Glutamatergic neuron (in vitro differentiated cells): ENCODE data around the gene GGA2. TPM values are rescaled to one million over a fixed set of nuclear protein-coding genes. Genes with fewer than 3 reads are reported as not detected.
A peak's percentile ranks its signal among the peaks of the same experiment; 100 is the strongest.

Experiments
- DNase-seq: peaks from one replicate; pipeline ENCODE4 v3.0.0; 2022
- H3K27ac Mint-ChIP-seq: one replicate; pipeline ENCODE4 v1.8.0; 2020; ENCODE audit warnings: mild to moderate bottlenecking, mixed read lengths, inconsistent platforms; ENCODE audit not compliant: unreplicated experiment
- H3K27me3 Mint-ChIP-seq: one replicate; pipeline ENCODE4 v1.8.0; 2020; ENCODE audit warnings: mild to moderate bottlenecking, moderate library complexity, mixed read lengths, inconsistent platforms; ENCODE audit not compliant: unreplicated experiment
- H3K36me3 Mint-ChIP-seq: one replicate; pipeline ENCODE4 v1.8.0; 2020; ENCODE audit warnings: mild to moderate bottlenecking, mixed read lengths, inconsistent platforms; ENCODE audit not compliant: unreplicated experiment
- H3K4me1 Mint-ChIP-seq: one replicate; pipeline ENCODE4 v1.8.0; 2020; ENCODE audit warnings: mild to moderate bottlenecking, low read depth, mixed read lengths, inconsistent platforms; ENCODE audit not compliant: unreplicated experiment
- H3K4me3 Mint-ChIP-seq: one replicate; pipeline ENCODE4 v1.8.0; 2020; ENCODE audit warnings: mild to moderate bottlenecking, mixed read lengths, inconsistent platforms; ENCODE audit not compliant: unreplicated experiment
- H3K9me3 Mint-ChIP-seq: one replicate; pipeline ENCODE4 v1.8.0; 2020; ENCODE audit warnings: mild to moderate bottlenecking, moderate library complexity, mixed read lengths, inconsistent platforms; ENCODE audit not compliant: unreplicated experiment
- total RNA-seq: library from RNA; stranded (reverse); fragmentation: NEBNext Ultra II Directional; extraction: Animal tissue kit (Norgen Biotek cat#: 25700); gene quantifications from one replicate; pipeline ENCODE4 v1.2.1, GENCODE V29; 2021; ENCODE audit not compliant: unreplicated experiment
- TF ChIP-seq, protein P1 (sequence below): fragments of 200-600 bp; sonication (generic); IDR thresholded peaks from one replicate; pipeline ENCODE4 v1.5.0; 2021; ENCODE audit not compliant: partially characterized antibody, unreplicated experiment

GGA2 gene
- total RNA-seq, 1 donor from 2014 or later: 51.6 TPM

DNA sequence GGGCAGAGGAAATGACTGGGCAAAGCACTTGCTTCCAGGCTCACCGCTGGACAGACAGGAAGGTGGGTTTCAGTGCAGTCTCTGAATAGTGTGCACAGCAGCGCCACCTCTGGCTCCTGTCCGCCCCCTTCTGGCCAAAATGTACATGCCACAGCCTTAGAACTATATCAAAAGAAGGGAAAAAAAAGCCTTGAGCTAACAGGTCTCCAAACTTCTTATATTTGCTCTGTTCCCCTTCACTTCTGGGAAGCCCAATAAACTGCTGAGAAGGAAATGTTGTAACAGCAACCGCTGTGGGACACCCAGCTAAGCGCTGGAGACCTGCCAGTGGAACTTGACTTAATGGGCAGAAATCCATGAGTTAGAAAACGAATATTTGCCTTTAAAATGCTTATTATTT lies 74.8 kb downstream of the GGA2 start:
- TF ChIP-seq, protein P1, sequence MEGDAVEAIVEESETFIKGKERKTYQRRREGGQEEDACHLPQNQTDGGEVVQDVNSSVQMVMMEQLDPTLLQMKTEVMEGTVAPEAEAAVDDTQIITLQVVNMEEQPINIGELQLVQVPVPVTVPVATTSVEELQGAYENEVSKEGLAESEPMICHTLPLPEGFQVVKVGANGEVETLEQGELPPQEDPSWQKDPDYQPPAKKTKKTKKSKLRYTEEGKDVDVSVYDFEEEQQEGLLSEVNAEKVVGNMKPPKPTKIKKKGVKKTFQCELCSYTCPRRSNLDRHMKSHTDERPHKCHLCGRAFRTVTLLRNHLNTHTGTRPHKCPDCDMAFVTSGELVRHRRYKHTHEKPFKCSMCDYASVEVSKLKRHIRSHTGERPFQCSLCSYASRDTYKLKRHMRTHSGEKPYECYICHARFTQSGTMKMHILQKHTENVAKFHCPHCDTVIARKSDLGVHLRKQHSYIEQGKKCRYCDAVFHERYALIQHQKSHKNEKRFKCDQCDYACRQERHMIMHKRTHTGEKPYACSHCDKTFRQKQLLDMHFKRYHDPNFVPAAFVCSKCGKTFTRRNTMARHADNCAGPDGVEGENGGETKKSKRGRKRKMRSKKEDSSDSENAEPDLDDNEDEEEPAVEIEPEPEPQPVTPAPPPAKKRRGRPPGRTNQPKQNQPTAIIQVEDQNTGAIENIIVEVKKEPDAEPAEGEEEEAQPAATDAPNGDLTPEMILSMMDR: peak; percentile 83
- Mint-ChIP-seq H3K27me3 (no peaks in the 10 kb centered on the region), H3K4me3 (no peak overlapping the region), H3K36me3 (no peaks in the 10 kb centered on the region), H3K9me3 (no peaks in the 10 kb centered on the region), H3K4me1 (no peaks in the 10 kb centered on the region), H3K27ac (no peak overlapping the region)
- peak; percentile 82 for DNase-seq

DNA sequence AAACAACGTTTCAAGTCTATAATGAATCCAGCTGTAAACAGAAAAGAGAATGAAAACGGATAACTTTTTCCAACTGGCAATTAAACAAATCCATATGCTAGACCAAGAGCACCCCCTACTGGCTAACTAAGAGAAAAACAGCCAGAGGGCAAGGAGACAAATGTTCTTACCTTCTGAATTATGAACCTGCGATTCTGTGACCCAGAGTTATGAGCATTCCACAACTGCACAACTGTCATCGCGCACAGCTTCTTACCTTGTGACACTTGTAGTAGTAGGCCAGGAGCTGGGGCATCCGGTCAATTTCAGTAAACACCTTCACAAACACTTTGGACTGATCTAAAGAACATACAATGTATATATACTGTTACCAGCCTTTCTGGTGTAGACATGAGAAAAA lies 75.9 kb downstream of the GGA2 start:
- DNase-seq: no peak

DNA sequence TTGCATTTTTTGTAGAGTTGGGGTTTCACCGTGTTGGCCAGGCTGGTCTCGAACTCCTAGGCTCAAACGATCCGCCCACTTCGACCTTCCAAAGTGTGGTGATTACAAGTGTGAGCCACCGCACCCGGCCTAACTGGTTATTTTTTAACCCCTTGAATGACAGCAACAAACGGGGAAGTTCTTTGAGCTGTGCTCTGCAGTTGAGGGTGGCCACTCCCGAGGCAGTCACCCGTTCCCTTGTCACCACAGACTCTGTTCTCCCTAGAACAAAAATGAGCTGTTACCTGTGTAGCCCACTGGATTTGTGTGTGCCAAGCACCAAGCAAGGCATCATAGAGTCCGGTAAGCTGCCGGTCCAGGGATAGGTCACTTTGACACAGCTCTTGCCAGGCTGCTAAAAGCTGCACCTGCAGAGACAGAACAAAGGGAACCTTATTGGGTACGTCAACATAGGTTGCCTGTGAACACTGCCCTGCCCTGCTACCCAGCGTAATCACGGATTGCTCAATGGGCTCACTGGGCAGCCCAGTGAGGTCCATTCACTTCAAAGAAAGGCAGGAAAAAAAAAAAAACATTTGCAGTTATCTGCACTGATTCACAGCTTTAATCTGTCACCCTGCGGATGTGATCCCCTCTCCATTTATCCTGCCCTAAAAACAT lies 76.9 kb downstream of the GGA2 start:
- no peak for DNase-seq
- Mint-ChIP-seq H3K36me3 (no peaks in the 10 kb centered on the region), H3K4me3 (no peak overlapping the region), H3K27ac (no peak overlapping the region), H3K4me1 (no peaks in the 10 kb centered on the region), H3K27me3 (no peaks in the 10 kb centered on the region), H3K9me3 (no peaks in the 10 kb centered on the region)
- TF ChIP-seq, protein P1: no peak

More for the DNA sequence above, 75.9 kb downstream of the GGA2 start:
- Mint-ChIP-seq H3K36me3 (no peaks in the 10 kb centered on the region), H3K4me3 (no peak overlapping the region), H3K27ac (no peak overlapping the region), H3K9me3 (no peaks in the 10 kb centered on the region), H3K4me1 (no peaks in the 10 kb centered on the region), H3K27me3 (no peaks in the 10 kb centered on the region)
- TF ChIP-seq, protein P1: peak; percentile 96

DNA sequence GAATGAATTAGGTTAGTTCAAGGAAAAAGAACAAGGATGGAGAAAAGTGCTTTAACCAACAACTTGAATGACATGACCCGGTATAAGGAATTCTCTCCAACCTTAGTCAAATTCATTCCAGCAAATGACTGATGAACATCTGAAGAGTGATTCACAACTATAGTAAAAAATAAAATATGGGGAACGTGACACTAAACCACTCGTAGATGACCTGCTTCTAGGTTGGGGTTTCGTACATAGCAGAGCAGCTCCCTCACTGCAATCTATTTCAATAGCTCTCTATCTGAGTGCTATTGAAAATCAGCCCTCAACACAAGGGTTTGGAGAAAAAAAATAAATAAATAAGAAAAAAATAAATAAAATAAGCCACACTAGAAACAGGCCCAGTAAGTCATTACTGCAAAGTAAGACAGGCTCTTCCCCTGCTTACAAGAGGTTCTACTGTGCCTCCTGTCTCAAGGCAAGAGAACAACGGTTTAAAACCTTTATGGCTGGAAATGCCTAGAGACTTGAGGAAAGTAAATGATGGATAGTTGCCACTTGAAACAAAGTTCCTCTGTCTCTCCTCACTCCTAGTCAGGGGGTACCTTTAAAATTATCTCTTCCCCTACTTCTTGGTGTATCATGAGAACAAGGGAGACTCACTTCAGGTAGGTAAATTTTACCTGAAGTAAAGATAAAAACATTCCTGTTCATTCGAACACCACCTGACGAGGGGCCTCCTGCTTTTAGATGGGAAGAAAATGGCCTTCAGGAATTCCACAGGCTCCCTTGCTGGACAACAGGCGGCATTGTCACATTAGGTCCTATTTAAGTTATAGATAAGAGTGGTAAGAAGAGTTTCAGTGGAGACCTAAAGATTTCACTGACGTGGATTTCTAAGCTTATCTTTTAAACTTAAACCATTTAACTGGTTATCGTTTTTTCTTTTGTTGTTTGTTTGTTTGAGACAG lies 77.8 kb downstream of the GGA2 start:
- H3K27ac Mint-ChIP-seq: no peak overlapping the region

More for the DNA sequence above, 77.8 kb downstream of the GGA2 start:
- Mint-ChIP-seq H3K27me3 (no peaks in the 10 kb centered on the region), H3K4me3 (no peak overlapping the region), H3K4me1 (no peaks in the 10 kb centered on the region), H3K36me3 (no peaks in the 10 kb centered on the region), H3K9me3 (no peaks in the 10 kb centered on the region)
- no peak for DNase-seq
- TF ChIP-seq, protein P1: no peak
